GM04504 (cell line): ENCODE data around the gene EFNA5.

Experiments
- DNase-seq: peaks from one replicate; pipeline ENCODE4 v3.0.0-alpha.2; 2012; ENCODE audit warnings: low read depth

Gene EFNA5

DNA sequence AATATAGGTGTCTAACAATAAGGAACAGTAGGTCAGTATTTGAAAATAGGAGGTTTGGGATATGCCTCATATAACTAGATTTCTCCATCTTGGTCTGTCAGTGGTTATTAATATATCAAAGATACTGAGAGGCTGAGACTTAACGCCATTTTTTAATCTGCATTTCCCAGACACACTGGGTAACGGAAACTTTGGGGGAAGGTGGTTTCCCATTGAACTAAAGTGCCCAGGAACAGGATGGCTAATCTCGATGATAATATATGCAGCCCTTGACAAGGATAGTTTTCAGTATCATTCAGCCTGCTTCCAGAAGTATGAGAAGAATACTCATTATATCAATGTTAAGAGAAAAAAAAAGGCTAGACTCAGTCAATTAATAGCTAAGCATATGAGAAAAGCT is 30.7 kb downstream of the EFNA5 start:
- DNase-seq = no peak

DNA sequence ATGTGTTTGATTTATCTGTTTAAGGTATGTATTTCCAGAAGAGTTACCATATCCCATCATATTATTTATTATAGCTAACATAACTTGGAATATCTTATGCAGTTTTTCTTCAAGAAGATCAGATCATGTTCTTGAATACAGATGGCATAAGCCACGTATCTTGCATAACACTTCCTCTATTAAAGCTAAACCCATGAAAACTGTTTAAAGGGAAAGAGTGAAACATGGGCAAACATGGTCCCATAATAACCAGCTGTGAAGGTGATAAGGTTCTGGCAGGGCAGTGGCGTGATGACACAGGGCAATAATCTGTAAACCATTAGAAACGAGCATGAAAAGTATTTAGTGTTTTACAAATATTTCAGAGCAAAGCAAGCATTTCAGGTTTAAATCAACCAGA is 34.2 kb downstream of the EFNA5 start:
- peak; percentile 38 for DNase-seq

DNA sequence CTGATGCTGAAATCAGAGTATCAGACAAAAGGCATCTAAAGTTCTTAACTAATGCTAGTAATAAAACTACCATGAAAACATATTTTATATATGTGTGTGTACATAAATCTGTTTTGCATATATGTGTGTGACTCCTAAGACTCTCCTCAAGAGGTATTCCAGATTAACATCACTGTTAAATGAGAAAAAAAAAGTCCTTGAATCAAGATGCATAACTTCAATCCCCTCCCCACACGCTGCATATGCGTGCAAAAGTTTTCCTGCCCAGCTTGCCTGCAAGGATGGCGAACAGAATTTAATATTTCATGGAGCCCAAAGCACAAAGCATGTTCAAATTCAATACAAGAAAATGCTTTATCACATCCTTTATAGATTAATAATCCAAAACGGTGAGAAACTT is 34.7 kb downstream of the EFNA5 start:
- no peak for DNase-seq

DNA sequence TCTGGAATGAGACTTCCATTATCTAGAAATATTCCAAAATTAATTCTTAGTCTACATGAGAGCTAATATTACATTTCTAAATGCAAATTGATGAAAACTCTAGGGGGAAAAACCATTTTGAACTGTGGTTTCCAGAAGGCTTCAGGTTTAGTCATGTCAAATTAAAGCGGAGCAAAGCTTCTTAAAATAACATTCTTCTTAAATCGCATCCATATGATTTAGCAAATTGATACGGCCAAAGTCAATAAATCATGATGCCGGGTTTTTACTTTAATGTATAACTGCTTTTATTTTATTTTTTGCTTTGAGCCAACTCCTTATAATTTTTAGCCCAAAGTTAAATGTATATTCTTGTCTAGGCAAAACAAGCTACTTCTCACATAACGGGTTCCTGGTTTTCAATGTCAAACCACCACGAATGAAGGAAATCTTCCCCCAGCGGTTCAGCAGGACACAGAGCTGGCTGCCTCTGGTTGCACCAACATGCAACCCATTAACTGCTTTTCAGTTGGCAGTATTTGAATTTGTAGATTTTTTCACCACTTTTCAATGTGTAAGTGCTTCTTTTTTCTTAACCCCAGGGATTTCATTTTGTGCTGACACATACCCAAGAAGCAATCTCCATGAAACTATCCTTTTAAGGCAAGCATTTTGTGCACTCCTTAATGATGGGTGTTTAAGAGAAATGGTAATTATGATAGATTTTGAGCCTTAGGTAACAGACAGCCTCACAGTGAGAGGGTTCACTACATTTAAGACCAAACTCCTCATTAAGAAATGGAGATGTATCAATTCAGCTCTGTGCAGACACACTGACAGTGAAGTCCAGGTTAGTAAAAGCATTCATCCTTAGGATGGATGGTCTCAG is 35.5 kb downstream of the EFNA5 start:
- no peak for DNase-seq

DNA sequence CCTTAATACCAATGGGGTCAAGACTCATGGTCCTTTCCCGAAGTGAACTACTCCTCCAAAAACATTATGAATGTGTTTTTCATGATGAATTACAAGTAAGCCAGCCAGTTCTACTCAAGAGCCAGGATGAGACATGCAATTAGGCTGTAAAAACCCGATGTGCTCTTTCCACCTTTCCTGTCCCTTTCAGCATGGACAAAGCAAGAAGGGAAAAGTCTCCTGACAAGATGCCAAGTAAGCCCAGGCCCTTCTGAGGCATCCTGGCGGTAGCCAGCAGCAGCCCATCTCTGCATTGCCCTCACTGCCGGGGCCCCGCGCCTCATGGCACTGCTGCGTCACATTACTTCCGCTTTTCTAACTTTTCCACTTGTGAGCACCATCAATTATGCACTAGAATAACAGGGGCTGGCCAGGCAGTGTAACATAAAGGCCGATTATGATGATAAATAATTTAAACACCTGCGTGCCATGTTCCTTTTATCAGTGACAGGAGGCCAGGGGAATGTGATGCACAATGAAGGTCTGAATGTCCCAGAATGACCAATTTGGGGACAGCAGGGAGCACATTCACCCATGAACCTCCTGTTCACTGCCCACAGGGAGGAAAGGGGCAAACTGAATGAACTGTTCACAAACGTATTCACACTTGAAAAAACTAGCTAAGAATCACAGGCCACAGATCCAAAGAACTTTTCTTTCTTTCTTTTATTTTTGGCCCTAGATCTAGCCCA is 37.4 kb downstream of the EFNA5 start:
- peak; percentile 47 for DNase-seq

DNA sequence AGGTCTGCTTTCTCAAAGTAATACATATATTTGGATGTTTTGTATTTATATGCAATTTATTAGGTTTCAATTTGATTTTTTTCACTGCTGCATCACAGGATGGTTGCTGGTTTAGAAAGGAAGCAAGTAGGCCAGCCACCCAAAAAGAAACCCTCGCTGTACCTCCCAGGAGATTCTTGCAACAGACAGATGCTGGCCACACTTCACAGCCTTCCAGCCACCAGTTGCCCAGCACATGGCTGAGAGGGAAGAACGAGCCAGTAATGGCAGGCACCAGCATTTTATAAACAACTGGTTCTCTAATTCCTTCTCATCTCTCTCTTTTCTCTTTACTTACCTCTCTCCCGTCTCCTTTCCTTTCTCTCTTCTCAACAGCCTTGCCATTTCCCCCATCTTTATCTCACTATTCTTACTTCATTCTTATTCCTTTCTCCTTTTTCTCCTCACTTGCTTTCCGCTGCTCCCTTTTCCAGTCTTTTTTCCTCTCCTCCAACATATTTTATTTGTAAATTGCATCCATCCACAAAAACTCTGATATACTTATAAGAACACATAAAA is 38.9 kb downstream of the EFNA5 start:
- DNase-seq = no peak

DNA sequence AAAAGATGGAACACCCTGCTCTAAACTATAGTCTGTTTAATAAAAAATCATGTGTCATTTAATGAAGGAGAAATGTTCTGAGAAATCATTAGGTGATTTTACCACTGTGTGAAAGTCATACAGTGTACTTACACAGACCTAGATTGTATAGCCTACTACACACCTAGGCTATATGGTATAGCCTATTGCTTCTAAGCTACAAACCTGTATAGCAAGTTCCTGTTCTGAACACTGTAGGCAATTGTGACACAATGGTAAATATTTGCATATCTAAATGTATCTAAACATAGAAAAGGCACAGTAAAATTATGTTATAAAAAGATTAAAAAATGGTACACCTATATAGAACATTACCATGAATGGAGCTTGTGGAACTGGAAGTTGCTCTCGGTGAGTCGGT is 40.6 kb downstream of the EFNA5 start:
- no peak for DNase-seq

DNA sequence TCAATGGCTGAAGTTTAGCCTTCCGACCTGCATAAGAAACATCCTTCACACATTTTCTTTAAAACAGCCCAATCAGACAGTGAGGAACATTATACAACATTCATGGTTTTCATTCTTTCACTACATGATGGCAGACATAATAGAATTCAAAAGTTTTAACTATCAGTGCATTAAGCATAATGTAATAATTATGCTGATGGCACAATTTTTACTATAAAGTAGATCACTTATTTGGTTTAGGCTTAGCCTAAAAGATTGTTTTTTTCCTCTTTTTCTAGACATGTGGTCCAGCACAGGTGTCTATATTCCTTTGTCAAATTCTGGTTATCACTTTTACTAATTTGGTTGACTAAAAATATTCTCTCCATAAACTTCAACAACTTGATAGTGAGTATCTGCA is 46.5 kb downstream of the EFNA5 start:
- DNase-seq = no peak

DNA sequence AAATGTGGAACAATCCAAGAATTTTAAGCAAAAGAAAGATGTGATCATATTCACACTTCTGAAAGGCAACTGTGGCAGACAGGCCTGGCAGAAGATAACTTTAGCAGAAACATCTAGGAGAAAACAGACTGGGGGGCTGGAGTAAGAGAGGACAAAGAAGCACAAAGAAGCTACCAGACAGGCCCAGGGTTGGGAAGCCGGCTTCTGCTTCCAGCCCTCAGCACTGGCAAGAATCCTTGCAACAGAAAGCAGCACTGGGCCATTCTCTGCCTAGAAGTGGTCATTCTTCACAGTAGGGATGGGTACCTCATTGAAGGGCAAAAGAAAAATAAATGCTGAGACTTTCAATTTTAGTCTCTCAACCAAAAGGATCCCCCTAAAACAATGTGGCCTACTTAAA is 49.6 kb downstream of the EFNA5 start:
- no peak for DNase-seq

DNA sequence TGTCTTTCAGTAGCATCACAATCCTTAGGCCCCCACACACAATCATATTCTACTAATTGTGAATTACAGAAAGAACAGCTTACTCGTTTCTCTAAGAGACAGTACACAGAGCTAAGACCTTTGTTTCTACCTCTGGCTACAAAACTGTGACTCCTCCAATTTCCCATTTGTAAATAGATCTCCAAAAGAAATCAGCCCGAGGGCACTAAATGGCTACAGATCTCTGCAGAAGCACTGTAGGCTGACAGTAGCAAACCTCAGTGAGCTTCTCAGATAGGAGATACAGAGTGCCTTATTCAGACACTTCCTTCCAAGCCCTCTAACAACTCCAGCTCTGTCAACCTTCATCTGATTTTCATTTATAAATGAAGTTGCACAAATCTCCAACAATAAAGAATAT is 51.0 kb downstream of the EFNA5 start:
- DNase-seq = no peak

DNA sequence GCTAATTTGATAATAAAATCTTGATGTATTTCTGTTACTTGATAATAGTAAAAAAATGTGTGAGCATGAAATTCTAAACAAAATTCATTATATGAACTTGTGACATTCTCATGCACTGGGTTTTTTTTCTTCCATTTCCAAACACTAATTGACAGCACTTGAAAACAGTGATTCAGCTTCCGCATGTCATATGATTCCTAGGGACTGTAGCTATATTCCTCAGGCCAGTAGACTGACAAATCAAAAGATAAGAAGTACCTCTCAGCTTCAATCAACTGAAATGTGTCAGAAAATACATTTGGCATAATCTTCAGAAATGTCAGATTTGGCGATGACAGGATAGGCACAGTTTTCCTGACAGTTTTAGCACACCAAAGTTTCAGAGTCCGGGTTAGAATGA is 52.5 kb downstream of the EFNA5 start:
- no peak for DNase-seq

DNA sequence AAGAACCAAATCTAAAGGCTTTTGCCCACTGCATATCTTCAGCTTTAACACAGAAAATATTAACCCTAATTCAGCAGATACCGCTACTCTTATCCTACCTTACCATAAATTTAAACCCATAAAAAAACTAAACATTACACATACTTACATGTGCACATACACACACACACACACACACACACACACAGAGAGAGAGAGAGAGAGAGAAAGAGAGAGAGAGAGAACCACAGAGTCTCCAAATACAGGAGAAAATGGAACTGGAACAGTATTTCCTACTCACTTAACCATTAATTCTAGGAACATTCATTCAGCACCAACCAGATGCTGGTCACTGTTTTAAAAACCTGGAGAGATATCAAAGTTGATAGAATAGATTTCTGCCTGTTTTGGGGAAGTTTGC is 53.7 kb downstream of the EFNA5 start:
- DNase-seq = no peak

DNA sequence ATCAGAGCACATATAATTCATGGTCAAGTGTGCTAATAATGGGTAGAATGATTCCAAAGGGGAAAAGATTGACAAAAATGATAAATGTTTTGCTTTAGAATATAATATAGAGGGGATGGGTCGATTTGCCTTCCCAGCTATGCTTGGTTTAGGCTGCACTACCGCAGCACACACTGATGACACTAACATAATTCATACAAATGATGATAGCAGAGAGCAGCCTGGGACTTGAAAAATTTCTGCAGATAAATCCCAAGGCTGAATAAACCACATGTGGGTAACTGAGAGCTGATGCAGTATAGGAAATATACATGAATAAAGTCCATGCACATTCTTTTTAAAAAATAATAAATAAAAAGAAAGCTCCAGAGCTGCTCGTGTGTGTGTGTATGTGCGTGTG is 54.5 kb downstream of the EFNA5 start:
- no peak for DNase-seq

DNA sequence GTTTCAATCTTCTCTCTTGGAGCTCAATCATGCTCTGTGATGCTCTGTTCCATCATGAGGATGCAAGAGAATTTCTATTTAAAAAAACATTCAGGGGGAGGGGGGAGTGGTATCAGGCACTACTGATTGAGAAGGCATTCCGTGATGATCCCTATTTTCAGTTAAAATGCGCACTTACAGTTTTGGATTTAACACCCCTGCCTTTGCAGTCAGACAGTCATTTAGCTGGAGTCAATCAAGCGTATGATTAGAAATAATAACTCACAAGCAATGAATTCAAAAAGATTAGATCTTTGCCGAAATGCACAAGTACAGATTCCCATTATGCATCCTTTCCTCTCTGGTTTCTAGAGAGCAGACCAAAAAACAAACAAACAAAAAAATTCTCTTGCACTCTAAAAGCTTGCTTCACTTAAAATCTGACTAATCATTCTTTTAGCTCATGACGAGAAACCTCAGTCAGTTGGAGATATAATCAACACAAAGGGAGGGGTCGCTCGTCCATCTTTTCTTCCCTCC is 55.4 kb downstream of the EFNA5 start:
- DNase-seq = no peak

DNA sequence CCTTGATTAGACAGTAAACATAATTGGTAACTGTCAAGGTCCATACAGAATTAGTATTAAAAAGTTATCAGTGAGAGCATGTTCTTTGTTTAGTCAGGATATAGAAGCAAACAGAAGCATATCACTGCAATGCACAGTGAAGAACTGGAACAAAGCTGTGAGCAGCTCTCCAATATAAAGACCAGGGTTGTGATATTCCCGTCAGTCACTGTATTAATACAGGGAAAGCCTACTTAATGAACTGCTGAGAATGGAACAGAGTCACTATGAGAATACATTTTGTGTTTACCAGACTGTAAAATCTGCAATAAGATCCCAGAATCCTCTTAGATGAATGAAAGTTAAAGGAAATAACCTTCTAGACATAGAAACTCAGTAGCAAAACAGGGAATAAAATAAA is 58.2 kb downstream of the EFNA5 start:
- no peak for DNase-seq

DNA sequence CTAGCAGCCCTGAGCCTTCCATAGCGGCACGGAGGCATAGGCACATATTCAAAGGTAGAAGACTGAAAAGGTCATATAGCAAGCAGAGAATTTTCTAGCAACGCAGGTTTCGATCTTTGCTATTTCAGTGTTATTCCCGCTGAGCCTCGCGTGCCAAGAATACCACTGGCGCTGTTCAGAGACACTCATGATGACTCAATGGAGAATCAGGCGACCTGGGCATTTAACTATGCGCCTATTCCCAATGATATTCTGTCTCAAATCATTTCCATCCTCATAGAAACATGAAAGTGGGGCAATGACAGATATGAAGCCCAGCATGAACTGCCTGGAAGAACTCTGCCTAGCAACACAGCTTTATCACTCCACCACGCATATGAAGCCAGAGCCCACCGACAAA is 59.9 kb downstream of the EFNA5 start:
- no peak for DNase-seq

DNA sequence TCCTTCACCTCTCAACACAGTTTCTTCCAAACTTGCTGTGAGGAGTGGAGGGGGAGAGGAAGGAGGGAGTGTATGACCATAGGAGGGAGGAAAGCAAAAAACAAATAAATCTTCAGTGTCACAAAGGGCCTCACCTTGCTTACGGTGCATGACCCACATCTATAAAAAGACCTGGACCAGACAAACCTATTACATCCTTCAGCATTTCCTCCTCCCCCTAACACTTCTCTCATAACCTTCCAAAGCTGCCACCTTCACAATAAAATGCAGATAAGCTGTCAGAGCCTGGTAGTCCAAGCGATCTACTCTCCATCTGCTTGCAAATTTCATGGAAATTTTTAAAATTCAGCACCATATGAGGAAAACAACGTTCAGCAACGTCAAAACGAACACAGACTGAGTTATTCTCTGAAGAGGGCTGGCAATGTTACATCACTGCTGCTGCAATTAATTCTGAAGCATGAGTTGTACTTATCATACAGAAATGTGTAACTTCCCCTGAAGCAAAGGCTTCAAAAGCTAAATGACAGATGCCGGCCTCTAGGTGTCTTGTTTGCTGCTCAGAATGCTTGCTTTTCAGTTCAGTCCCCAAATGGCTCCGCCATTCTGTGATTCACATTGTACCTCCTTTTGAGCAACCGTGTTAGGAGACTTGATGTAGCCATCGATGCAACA is 62.9 kb downstream of the EFNA5 start:
- DNase-seq = no peak

DNA sequence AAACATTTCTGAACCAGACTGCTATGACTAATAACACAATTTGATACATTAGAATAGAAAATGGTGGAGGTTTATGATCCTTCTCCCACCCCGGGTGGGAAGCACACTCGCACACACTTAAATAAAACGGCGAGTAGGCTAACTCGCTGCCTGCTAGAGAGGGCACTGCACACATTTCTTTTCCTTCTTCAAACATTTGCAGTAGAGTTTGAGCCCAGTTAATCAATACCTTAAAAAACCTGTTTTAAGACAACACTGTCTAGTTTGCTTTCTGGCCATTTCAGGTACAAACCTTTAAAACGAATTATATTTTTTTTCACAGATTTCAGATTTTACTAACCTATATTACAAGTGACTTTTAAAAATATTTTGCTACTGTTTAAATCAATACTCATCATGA is 63.5 kb downstream of the EFNA5 start:
- DNase-seq = no peak

DNA sequence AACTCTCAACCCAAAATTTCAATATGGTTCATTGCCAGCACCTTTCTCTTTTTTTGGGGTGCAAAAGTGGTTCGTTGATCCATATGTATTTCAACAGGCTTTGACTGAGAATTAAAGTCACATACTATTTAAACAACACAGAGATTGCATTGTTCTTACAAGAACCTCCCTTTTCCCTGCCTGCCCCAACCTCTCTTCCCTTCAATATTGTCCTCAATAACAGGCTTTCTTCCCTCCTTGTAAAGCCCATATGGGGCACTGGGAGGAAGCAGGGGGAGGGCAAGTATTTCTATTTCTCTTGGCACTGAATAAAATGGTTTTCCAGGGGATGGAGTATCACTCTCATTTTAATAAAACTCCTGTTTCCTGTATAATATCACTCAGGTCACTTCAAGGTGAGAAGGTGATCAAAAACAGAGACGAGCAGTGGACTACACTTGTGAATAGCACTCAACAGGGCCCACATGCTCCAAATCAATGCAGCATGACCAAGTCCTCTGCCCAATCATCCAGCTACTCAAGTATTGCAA is 65.1 kb downstream of the EFNA5 start:
- no peak for DNase-seq

DNA sequence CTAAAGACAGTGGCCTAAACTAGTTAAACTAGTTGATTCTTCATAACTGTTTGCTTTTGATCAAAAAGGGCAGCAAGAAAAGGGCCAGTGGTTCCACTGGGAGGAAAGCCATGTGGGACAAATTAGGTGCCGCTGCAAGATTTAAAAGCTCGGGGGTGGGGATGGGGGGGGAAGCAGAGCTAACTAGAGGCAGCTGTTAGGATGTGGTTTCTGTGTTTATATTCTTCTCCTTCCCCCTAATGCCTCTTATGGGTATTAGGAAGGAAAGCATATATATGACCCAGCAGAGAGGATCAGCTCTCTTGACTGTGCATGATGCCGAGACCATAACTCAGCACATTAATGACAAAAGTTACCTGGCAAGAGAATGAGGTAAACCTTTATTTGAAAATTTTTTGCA is 65.7 kb downstream of the EFNA5 start:
- no peak for DNase-seq

DNA sequence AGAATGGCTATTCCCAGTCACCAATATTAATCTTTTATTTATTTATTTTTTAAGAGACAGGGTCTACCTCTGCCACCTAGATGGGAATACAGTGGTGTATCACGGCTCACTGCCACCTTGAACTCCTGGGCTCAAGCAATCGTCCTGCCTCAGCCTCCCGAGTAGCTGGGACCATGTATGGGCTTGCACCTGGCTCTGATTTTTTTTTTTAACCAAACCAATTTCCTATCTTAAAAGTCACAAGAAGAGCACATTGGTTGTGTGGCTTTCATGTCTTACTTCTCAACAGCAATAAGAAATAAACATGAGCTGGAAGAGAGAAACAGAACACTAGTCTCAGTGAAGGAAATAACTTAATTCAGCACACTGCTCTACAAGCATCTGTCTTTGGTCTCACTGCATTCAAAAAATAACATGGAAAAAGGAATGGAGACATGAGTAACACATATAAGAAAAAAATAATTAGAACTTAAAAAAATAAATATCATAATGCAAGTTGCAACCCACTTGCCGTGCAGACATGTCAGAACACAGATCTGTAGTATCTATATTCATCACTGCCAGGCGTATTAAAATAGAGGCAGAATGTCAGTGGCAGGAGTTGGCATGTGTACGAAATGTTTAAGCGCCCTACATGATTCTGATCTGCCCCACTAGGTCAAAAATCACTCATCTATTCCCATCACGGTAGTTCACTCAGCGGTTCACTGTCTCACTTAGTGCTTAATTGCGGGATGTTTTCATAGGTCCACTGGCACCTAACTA is 66.4 kb downstream of the EFNA5 start:
- no peak for DNase-seq

DNA sequence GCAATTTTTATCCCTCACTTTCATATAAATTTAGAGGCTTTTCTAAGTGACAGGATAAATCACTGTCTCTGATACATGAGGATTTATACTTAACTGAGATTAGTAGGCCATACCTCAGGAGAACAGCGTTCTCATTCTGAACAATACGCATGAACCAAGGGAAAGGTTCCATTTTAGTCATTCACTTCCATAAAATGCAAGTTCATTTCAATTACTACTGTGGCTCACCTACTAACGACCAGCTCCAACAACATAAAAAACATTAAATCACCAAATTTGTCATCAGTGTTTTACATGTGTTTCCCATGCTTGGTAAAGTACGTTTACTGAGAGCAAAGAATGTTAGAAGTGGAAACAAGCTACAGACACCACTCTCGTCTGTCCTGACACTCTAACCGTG is 67.4 kb downstream of the EFNA5 start:
- DNase-seq = no peak
